Islet precursor cell (in vitro differentiated cells): Measurements from ENCODE around the gene LIX1.

Experiments
- DNase-seq: peaks from one replicate; pipeline ENCODE4 v3.0.0-alpha.2; 2018

Gene LIX1

GRCh38 chr5:97071993-97072392, 70.4 kb downstream of the LIX1 start:
- DNase-seq: no peak

- DNase-seq: no peak
Observed at GRCh38 chr5:97071101-97071500, 71.3 kb downstream of the LIX1 start.

GRCh38 chr5:97070234-97070633, 72.2 kb downstream of the LIX1 start:
- DNase-seq: no peak

- DNase-seq: no peak
Observed at GRCh38 chr5:97067296-97067850, 75.0 kb downstream of the LIX1 start.

GRCh38 chr5:97065475-97065874, 76.9 kb downstream of the LIX1 start:
- no peak for DNase-seq

- no peak for DNase-seq
Observed at GRCh38 chr5:97063251-97063650, 79.2 kb downstream of the LIX1 start.

- DNase-seq: no peak
Observed at GRCh38 chr5:97062046-97062445, 80.4 kb downstream of the LIX1 start.

GRCh38 chr5:97056263-97056662, 86.1 kb downstream of the LIX1 start:
- no peak for DNase-seq

GRCh38 chr5:97049175-97049574, 93.2 kb downstream of the LIX1 start:
- DNase-seq: no peak

- no peak for DNase-seq
Observed at GRCh38 chr5:97047076-97047475, 95.3 kb downstream of the LIX1 start.

- no peak for DNase-seq
Observed at GRCh38 chr5:97046270-97046982, 96.0 kb downstream of the LIX1 start.

GRCh38 chr5:97044052-97044451, 98.4 kb downstream of the LIX1 start:
- DNase-seq: peak; percentile 87

- peak; percentile 67 for DNase-seq
Observed at GRCh38 chr5:97043511-97043910, 98.9 kb downstream of the LIX1 start.

GRCh38 chr5:97042996-97043395, 99.4 kb downstream of the LIX1 start:
- DNase-seq: peak; percentile 63
